Measurements from ENCODE around the gene HOXA1. TPM values are rescaled to one million over a fixed set of nuclear protein-coding genes. Genes with fewer than 3 reads are reported as not detected.

HOXA1 gene
- total and polyA plus RNA-seq, 2 of the 8 experiments (the other 6 are each of a cell fraction or from before 2014, with no cell fraction given), result not detected

GRCh38 chr7:27126596-27127327 is 31.0 kb upstream of the HOXA1 start (continued):
- TF ChIP-seq POU5F1 (IDR thresholded peaks at IDR 0.05; ENCODE audit: low read depth, low read length) (no peak), TBP (IDR thresholded peaks at IDR 0.05; ENCODE audit: low read depth, low read length) (no peak), ASH2L (IDR thresholded peaks at IDR 0.05; ENCODE audit: low read length) (no peak), SP2 (IDR thresholded peaks at IDR 0.05; ENCODE audit: low read length) (no peak), TCF12 (IDR thresholded peaks at IDR 0.05; ENCODE audit: low read depth, low read length) (no peak)
